ENCODE results near the gene CFAP119. TPM values are rescaled to one million over a fixed set of nuclear protein-coding genes. Genes with fewer than 3 reads are reported as not detected.

CFAP119 gene
- total RNA-seq, 2 donors from 2014 or later: 0.27 to 1.2 TPM

DNA sequence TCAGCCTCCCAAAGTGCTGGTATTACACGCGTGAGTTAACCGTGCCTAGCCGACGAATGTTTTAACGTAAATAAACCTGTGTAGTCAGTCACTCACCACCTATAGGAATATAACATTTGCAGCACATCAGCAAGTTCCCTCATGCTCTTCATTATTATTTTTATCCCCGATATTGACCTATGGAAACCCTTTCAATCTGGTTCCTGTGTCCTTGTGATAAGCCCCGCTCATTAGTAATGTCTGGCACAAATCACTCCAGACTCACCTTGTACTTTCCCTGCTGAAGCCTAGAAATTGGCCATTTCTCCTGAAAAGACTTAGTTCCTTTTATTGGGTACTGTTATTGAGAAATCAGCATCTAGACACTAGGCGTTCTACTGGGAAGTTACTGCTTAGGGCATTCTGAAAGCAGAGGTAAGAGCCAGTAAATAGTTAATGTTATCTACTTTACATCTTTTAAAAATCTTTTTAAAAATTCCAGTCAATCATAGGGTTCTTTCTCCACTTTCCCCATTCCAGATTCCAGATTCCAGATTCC, 15.2 kb downstream of the CFAP119 start:
- Histone ChIP-seq H3K27ac (peak overlapping the region in 1 of 2 donors; percentile 77), H3K9me3 (no peaks in the 10 kb centered on the region), H3K4me3 (no peak overlapping the region), H3K36me3 (peaks cover 6% of the 10 kb centered on the region), H3K4me1 (ENCODE audit: control insufficient read depth in 1 of 2, low read depth in 2 of 2) (peaks cover 4 to 20% of the 10 kb centered on the region in 2 donors), H3K27me3 (replicated peaks; ENCODE audit: insufficient read depth) (no peaks in the 10 kb centered on the region)
- ATAC-seq (ENCODE audit: insufficient number of reproducible peaks, low FRiP score, low read depth) (no peak), DNase-seq (ENCODE audit: low spot score) (no peak)
- TF ChIP-seq, protein P1, sequence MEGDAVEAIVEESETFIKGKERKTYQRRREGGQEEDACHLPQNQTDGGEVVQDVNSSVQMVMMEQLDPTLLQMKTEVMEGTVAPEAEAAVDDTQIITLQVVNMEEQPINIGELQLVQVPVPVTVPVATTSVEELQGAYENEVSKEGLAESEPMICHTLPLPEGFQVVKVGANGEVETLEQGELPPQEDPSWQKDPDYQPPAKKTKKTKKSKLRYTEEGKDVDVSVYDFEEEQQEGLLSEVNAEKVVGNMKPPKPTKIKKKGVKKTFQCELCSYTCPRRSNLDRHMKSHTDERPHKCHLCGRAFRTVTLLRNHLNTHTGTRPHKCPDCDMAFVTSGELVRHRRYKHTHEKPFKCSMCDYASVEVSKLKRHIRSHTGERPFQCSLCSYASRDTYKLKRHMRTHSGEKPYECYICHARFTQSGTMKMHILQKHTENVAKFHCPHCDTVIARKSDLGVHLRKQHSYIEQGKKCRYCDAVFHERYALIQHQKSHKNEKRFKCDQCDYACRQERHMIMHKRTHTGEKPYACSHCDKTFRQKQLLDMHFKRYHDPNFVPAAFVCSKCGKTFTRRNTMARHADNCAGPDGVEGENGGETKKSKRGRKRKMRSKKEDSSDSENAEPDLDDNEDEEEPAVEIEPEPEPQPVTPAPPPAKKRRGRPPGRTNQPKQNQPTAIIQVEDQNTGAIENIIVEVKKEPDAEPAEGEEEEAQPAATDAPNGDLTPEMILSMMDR (IDR thresholded peaks at IDR 0.05): no peak

DNA sequence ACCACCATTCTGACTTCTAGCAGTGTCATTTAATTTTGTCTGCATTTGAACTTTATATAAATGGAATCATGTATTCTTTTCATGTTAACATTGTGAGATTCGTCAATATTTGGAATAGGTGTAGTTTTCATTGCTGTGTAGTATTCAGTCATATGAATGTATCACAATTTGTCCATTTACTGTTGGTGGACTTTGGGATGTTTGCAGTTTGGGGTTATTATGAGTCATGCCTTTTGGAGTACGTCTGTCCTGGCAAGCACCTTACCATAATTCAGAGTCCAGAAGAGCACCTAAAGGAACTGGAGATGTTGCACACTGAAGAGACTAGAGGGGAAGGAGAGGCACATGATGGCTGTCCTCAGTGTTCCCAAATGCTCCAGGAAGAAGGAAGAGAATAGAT, 16.8 kb downstream of the CFAP119 start:
- TF ChIP-seq, protein P1 (IDR thresholded peaks at IDR 0.05): no peak
- no peak for DNase-seq (ENCODE audit: low spot score)
- no peaks in the 10 kb centered on the region for H3K9me3 ChIP-seq
- H3K27me3 ChIP-seq (replicated peaks; ENCODE audit: insufficient read depth): no peaks in the 10 kb centered on the region
- H3K4me3 ChIP-seq: no peak overlapping the region
- no peaks in the 10 kb centered on the region for H3K36me3 ChIP-seq
- ATAC-seq (ENCODE audit: insufficient number of reproducible peaks, low FRiP score, low read depth): no peak
- peaks cover 15 to 36% of the 10 kb centered on the region in 2 donors for H3K4me1 ChIP-seq (ENCODE audit: control insufficient read depth in 1 of 2, low read depth in 2 of 2)
- no peak overlapping the region for H3K27ac ChIP-seq

DNA sequence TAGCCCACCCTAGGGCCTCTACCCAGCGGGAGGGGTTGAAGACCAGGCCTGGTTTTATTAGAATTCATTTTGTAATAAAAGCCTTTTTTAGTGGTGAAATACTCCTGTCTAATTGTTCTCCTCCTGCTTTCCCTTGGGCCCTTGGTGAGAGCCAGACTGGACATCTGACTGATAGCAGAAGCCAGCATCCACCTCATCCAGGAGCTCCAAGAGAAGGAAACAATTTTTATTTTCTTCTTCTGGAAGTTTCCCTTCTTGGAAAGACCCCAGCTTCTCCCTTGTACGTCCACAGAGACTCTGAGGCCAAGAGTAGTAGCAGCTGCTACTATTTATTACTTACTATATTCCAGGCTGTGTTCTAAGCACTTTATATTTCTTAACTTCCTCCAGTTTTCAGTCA, 17.7 kb downstream of the CFAP119 start:
- Histone ChIP-seq H3K27ac (no peak overlapping the region), H3K27me3 (replicated peaks; ENCODE audit: insufficient read depth) (no peaks in the 10 kb centered on the region), H3K4me1 (ENCODE audit: control insufficient read depth in 1 of 2, low read depth in 2 of 2) (peaks cover 16 to 35% of the 10 kb centered on the region in 2 donors), H3K9me3 (no peaks in the 10 kb centered on the region), H3K4me3 (no peak overlapping the region), H3K36me3 (peaks cover 4% of the 10 kb centered on the region)
- TF ChIP-seq, protein P1 (IDR thresholded peaks at IDR 0.05): no peak
- ATAC-seq (ENCODE audit: insufficient number of reproducible peaks, low FRiP score, low read depth) (no peak), DNase-seq (ENCODE audit: low spot score) (no peak)

DNA sequence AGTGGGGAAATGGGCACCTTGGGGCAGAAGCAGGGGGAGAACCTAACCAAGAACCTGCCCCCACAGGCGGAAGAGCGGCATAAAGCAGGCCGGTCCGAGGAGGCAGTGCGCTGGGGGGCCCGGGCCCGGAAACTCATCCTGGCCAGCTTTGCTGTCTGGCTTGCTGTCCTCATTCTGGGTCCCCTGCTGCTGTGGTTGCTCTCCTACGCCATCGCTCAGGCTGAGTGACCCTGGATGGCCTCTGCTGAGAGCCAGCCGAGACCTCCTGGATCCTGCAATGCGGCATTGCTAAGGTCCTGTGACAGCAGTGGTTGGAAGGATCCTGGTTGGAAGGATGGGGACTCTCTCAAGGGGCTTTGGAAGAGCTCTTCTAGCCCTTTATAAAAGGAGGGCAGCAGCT, 18.1 kb downstream of the CFAP119 start:
- Histone ChIP-seq H3K4me3 (no peak overlapping the region), H3K27ac (no peak overlapping the region), H3K4me1 (ENCODE audit: control insufficient read depth in 1 of 2, low read depth in 2 of 2) (peaks cover 16 to 34% of the 10 kb centered on the region in 2 donors), H3K27me3 (replicated peaks; ENCODE audit: insufficient read depth) (no peaks in the 10 kb centered on the region), H3K36me3 (peaks cover 9% of the 10 kb centered on the region), H3K9me3 (no peaks in the 10 kb centered on the region)
- ATAC-seq (ENCODE audit: insufficient number of reproducible peaks, low FRiP score, low read depth) (no peak), DNase-seq (ENCODE audit: low spot score) (no peak)
- TF ChIP-seq, protein P1 (IDR thresholded peaks at IDR 0.05): no peak

DNA sequence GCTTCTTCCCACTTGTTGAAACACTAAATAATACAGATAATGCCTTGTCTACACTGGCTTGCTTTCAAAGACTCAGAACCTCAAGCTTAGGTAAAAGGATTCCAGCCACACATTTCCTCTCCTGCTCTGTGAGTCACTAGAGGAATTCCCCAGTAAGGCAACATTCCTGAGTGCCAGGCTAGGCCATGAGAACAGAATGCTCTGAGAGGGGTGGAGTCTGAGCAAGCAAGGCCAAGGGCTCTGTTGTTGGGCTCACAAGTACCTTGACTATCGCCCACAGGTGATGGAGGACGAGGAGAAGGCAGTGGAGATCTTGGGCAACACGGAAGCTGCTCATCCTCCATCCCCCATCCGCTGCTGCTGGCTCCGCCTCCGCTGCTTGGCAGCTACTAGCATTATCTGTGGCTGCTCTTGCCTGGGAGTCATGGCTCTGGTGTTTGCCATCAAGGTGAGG, 20.4 kb downstream of the CFAP119 start:
- Histone ChIP-seq H3K4me1 (ENCODE audit: control insufficient read depth in 1 of 2, low read depth in 2 of 2) (peaks cover 13 to 23% of the 10 kb centered on the region in 2 donors), H3K27me3 (replicated peaks; ENCODE audit: insufficient read depth) (no peaks in the 10 kb centered on the region), H3K4me3 (no peak overlapping the region), H3K27ac (peak overlapping the region; percentile 72 to 78), H3K36me3 (peaks cover 31% of the 10 kb centered on the region), H3K9me3 (no peaks in the 10 kb centered on the region)
- DNase-seq (ENCODE audit: low spot score) (no peak), ATAC-seq (ENCODE audit: insufficient number of reproducible peaks, low FRiP score, low read depth) (peak; percentile 49)
- TF ChIP-seq, protein P1 (IDR thresholded peaks at IDR 0.05): no peak
